Measurements from ENCODE around the gene BCAS3. TPM values are rescaled to one million over a fixed set of nuclear protein-coding genes. Genes with fewer than 3 reads are reported as not detected.

The BCAS3 gene
- total RNA-seq, 1 experiment from 2014 or later, result 14.4 TPM

GRCh38 chr17:61352408-61352770 lies 674.7 kb downstream of the BCAS3 start:
- Histone ChIP-seq H3K4me3 (ENCODE audit: low read depth, low read length, poor library complexity, severe bottlenecking) (no peak overlapping the region), H3K27me3 (replicated peaks; ENCODE audit: insufficient read depth, low read depth, low read length, poor library complexity) (no peaks in the 10 kb centered on the region), H3K27ac (ENCODE audit: low read depth, low read length, poor library complexity, severe bottlenecking) (no peak overlapping the region), H3K4me1 (ENCODE audit: insufficient read depth, low read length, poor library complexity, severe bottlenecking) (no peaks in the 10 kb centered on the region), H3K9me3 (ENCODE audit: low read depth, low read length, poor library complexity, severe bottlenecking) (no peaks in the 10 kb centered on the region), H3K36me3 (ENCODE audit: insufficient read depth, low read length, poor library complexity, severe bottlenecking) (no peaks in the 10 kb centered on the region)
- POLR2A ChIA-PET (ENCODE audit: low non-redundant PET), result no interaction called here
- DNase-seq (ENCODE audit: low spot score), result no peak
- intact Hi-C loops (cut with micrococcal nuclease; ENCODE audit: unreplicated experiment), result loop anchor here (10.0 kb wide), 1 partner anchor 348 kb away; no protein-coding TSS in a partner anchor
- CTCF ChIA-PET, result no interaction called here
- no TSS peak for BruUV-seq (replicated peaks)
- TF ChIP-seq CTCF (conservative IDR thresholded peaks at IDR 0.05; ENCODE audit: low read depth, low read length) (no peak), EZH2 (IDR thresholded peaks at IDR 0.05; ENCODE audit: borderline replicate concordance, low read depth, low read length, poor library complexity, severe bottlenecking) (no peak)

- H3K4me1 ChIP-seq (ENCODE audit: insufficient read depth, low read length, poor library complexity, severe bottlenecking), result no peaks in the 10 kb centered on the region
- no peaks in the 10 kb centered on the region for H3K36me3 ChIP-seq (ENCODE audit: insufficient read depth, low read length, poor library complexity, severe bottlenecking)
- no TSS peak for BruUV-seq (replicated peaks)
- no peaks in the 10 kb centered on the region for H3K9me3 ChIP-seq (ENCODE audit: low read depth, low read length, poor library complexity, severe bottlenecking)
- H3K27ac ChIP-seq (ENCODE audit: low read depth, low read length, poor library complexity, severe bottlenecking), result no peak overlapping the region
- POLR2A ChIA-PET (ENCODE audit: low non-redundant PET), result no interaction called here
- CTCF ChIA-PET, result no interaction called here
- intact Hi-C loops (cut with micrococcal nuclease; ENCODE audit: unreplicated experiment), result loop anchor here (10.0 kb wide), 1 partner anchor 348 kb away; no protein-coding TSS in a partner anchor
- no peaks in the 10 kb centered on the region for H3K27me3 ChIP-seq (replicated peaks; ENCODE audit: insufficient read depth, low read depth, low read length, poor library complexity)
- DNase-seq (ENCODE audit: low spot score), result no peak
- no peak for TF ChIP-seq CTCF (conservative IDR thresholded peaks at IDR 0.05; ENCODE audit: low read depth, low read length)
- TF ChIP-seq EZH2 (IDR thresholded peaks at IDR 0.05; ENCODE audit: borderline replicate concordance, low read depth, low read length, poor library complexity, severe bottlenecking), result no peak
- no peak overlapping the region for H3K4me3 ChIP-seq (ENCODE audit: low read depth, low read length, poor library complexity, severe bottlenecking)
Observed at GRCh38 chr17:61352781-61353491, 675.3 kb downstream of the BCAS3 start.

- no peaks in the 10 kb centered on the region for H3K27me3 ChIP-seq (replicated peaks; ENCODE audit: insufficient read depth, low read depth, low read length, poor library complexity)
- no peak overlapping the region for H3K4me3 ChIP-seq (ENCODE audit: low read depth, low read length, poor library complexity, severe bottlenecking)
- H3K27ac ChIP-seq (ENCODE audit: low read depth, low read length, poor library complexity, severe bottlenecking), result no peak overlapping the region
- H3K36me3 ChIP-seq (ENCODE audit: insufficient read depth, low read length, poor library complexity, severe bottlenecking), result no peaks in the 10 kb centered on the region
- TF ChIP-seq EZH2 (IDR thresholded peaks at IDR 0.05; ENCODE audit: borderline replicate concordance, low read depth, low read length, poor library complexity, severe bottlenecking), result no peak
- no peak for TF ChIP-seq CTCF (conservative IDR thresholded peaks at IDR 0.05; ENCODE audit: low read depth, low read length)
- ChIA-PET POLR2A (ENCODE audit: low non-redundant PET) (no interaction called here), CTCF (no interaction called here)
- no peak for DNase-seq (ENCODE audit: low spot score)
- intact Hi-C loops (cut with micrococcal nuclease; ENCODE audit: unreplicated experiment), result loop anchor here (10.0 kb wide), 1 partner anchor 349 kb away; no protein-coding TSS in a partner anchor
- BruUV-seq (replicated peaks), result no TSS peak
- no peaks in the 10 kb centered on the region for H3K9me3 ChIP-seq (ENCODE audit: low read depth, low read length, poor library complexity, severe bottlenecking)
- no peaks in the 10 kb centered on the region for H3K4me1 ChIP-seq (ENCODE audit: insufficient read depth, low read length, poor library complexity, severe bottlenecking)
Observed at GRCh38 chr17:61353615-61354014, 676.0 kb downstream of the BCAS3 start.

Measured in A673 (cell line).